SU-DHL-6 (cell line): ENCODE data around the gene NME7.

Experiments used
- CTCF ChIP-seq: fragments of 200-600 bp; sonication (generic); IDR thresholded peaks from one replicate; pipeline ENCODE4 v1.5.1; 2017; ENCODE audit warnings: antibody characterized with exemption, mild to moderate bottlenecking, low read length, moderate library complexity; ENCODE audit not compliant: insufficient read depth, poor library complexity, severe bottlenecking
- EZH2phosphoT487 ChIP-seq: fragments of 200-600 bp; sonication (generic), shearing (Covaris generic); conservative IDR thresholded peaks from 2 replicates; pipeline ENCODE4 v1.6.1; 2018; ENCODE audit warnings: mild to moderate bottlenecking, antibody characterized with exemption, low read length, moderate library complexity, mixed read lengths

DNA sequence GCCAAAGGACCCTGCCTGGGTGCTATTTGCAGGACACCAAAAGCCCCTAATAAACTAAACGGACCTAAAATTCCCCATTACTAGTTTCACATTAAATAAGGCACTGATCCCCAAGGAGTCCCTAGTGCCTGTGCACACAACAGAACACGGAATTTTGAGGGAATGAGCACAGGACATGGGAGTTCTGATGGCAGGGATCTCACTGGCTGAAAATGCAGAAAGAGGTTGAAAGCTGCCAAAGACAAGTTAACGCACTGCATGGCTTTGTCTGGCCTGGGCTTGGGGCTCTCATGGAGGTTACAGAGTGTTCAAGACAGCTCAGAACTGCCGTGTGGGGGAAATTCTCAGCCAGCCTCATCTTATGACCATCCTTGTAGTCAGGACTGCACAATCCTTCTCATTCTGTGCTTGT is 276.7 kb downstream of the NME7 start:
- TF ChIP-seq CTCF: no peak
- TF ChIP-seq EZH2phosphoT487: no peak
